ENCODE results near the gene CNTNAP2.
"Not testable (repeated sequence)": the region's sequence is repeated elsewhere in the genome, so short reads cannot be mapped to it uniquely, and the experiment has no call there.

CNTNAP2 gene

GRCh38 chr7:146892151-146892550 lies 775.5 kb downstream of the CNTNAP2 start:
- no peak for DNase-seq (ENCODE audit: low read depth)

- DNase-seq (ENCODE audit: low read depth): no peak
Observed at GRCh38 chr7:146894927-146895326, 778.3 kb downstream of the CNTNAP2 start.

GRCh38 chr7:146902266-146902665 lies 785.7 kb downstream of the CNTNAP2 start:
- DNase-seq (ENCODE audit: low read depth): no peak

GRCh38 chr7:146902728-146903127 lies 786.1 kb downstream of the CNTNAP2 start:
- DNase-seq (ENCODE audit: low read depth): peak; percentile 43

- DNase-seq (ENCODE audit: low read depth): not testable (repeated sequence)
Observed at GRCh38 chr7:146905746-146906145, 789.1 kb downstream of the CNTNAP2 start.

GRCh38 chr7:146922782-146923181 lies 806.2 kb downstream of the CNTNAP2 start:
- DNase-seq (ENCODE audit: low read depth): no peak

GRCh38 chr7:146926841-146927240 lies 810.2 kb downstream of the CNTNAP2 start:
- no peak for DNase-seq (ENCODE audit: low read depth)

GRCh38 chr7:146937836-146938235 lies 821.2 kb downstream of the CNTNAP2 start:
- no peak for DNase-seq (ENCODE audit: low read depth)

GRCh38 chr7:146943483-146943882 lies 826.9 kb downstream of the CNTNAP2 start:
- no peak for DNase-seq (ENCODE audit: low read depth)

- no peak for DNase-seq (ENCODE audit: low read depth)
Observed at GRCh38 chr7:146948703-146949102, 832.1 kb downstream of the CNTNAP2 start.

- DNase-seq (ENCODE audit: low read depth): no peak
Observed at GRCh38 chr7:146956321-146956720, 839.7 kb downstream of the CNTNAP2 start.

GRCh38 chr7:146956853-146957252 lies 840.3 kb downstream of the CNTNAP2 start:
- peak; percentile 7 for DNase-seq (ENCODE audit: low read depth)

- no peak for DNase-seq (ENCODE audit: low read depth)
Observed at GRCh38 chr7:146960773-146961391, 844.3 kb downstream of the CNTNAP2 start.

GRCh38 chr7:146961617-146962016 lies 845.0 kb downstream of the CNTNAP2 start:
- DNase-seq (ENCODE audit: low read depth): peak; percentile 66

GRCh38 chr7:146966274-146966673 lies 849.7 kb downstream of the CNTNAP2 start:
- no peak for DNase-seq (ENCODE audit: low read depth)

GRCh38 chr7:146982482-146982881 lies 865.9 kb downstream of the CNTNAP2 start:
- DNase-seq (ENCODE audit: low read depth): no peak

GRCh38 chr7:146991596-146991995 lies 875.0 kb downstream of the CNTNAP2 start:
- no peak for DNase-seq (ENCODE audit: low read depth)

GRCh38 chr7:146993764-146994163 lies 877.2 kb downstream of the CNTNAP2 start:
- DNase-seq (ENCODE audit: low read depth): no peak

- DNase-seq (ENCODE audit: low read depth): no peak
Observed at GRCh38 chr7:147008530-147008929, 891.9 kb downstream of the CNTNAP2 start.

- no peak for DNase-seq (ENCODE audit: low read depth)
Observed at GRCh38 chr7:147012666-147013065, 896.1 kb downstream of the CNTNAP2 start.

- peak; percentile 6 for DNase-seq (ENCODE audit: low read depth)
Observed at GRCh38 chr7:147013825-147014224, 897.2 kb downstream of the CNTNAP2 start.

GRCh38 chr7:147014286-147014955 lies 897.8 kb downstream of the CNTNAP2 start:
- DNase-seq (ENCODE audit: low read depth): peak; percentile 19

GRCh38 chr7:147015999-147016398 lies 899.4 kb downstream of the CNTNAP2 start:
- DNase-seq (ENCODE audit: low read depth): no peak

GRCh38 chr7:147022056-147022455 lies 905.5 kb downstream of the CNTNAP2 start:
- peak; percentile 13 for DNase-seq (ENCODE audit: low read depth)
